Activated CD4-positive, alpha-beta T cell treated with anti-CD3 and anti-CD28 coated beads, Interleukin-2, amount 50 U/mL, for 4 hours (primary cell): ENCODE data around the gene HRK.
"Not testable (repeated sequence)": the region's sequence is repeated elsewhere in the genome, so short reads cannot be mapped to it uniquely, and the experiment has no call there.

Source experiments
- DNase-seq, 2 experiments: peaks; one replicate each; pipeline ENCODE4 v3.0.0-alpha.2; 2020

Gene HRK

GRCh38 chr12:116818341-116818856 is 62.8 kb downstream of the HRK start:
- DNase-seq: no peak

- not testable (repeated sequence) for DNase-seq
Observed at GRCh38 chr12:116814766-116815165, 66.5 kb downstream of the HRK start.

GRCh38 chr12:116813271-116814041 is 67.8 kb downstream of the HRK start:
- DNase-seq: no peak

DNA sequence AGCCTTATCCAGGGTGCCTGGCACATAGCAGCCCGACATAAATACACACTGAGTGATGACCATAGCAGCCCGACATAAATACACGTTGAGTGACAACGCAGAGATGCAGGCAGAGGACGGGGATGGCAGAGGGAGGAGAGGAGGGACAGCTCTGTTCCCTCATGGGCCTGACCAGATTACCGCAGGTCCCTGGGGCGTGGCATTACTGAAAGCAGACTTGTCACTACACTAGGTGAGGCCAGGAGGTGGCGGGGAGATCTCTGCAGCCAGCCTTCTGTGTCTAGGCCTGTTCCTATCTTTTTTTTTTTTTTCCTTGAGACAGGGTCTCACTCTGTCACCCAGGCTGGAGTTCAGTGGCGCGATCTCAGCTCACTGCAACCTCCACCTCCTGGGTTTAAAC is 69.0 kb downstream of the HRK start:
- DNase-seq: no peak

DNA sequence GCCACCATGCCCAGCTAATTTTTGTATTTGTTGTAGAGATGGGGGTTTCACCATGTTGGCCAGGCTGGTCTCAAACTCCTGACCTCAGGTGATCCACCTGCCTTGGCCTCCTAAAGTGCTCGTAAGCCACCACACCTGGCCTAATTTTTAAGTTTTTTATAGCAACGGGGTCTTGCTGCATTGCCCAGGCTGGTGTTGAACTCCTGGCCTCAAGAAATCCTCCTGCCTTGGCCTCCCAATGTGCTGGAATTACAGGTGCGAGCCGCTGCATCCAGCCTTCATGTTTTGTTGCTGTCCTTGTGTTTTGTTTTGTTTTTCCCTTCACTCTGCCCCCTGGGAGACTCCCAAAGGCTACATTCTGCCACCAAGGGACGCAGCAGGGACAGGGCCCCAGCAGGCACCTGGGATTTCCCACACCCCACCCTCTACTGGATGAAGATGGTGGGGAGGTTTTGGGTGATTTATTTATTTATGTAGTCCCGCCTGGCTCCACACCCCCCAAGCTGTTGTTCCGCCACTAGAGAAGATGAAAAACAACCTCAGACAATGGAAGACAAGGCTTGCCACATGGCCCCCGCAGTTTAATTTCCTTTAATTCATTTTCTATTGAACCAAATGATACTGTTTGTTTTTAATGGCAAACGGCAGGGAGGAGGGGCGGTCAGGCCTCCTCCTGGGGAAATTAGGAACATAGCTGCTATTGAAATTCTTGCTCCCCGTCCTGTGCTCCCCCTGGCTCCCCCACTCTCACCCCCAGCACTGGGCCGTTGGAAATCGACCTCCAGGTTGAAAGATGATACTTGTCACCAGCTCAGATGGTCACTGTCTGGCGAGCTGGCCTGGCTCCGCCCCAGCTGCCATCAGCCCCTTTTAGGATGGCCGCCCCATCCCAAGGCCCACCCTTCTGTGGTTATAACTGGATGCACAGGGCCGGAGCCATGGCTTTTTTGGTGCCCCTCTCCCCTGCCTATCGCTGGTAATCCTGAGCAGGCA is 72.8 kb downstream of the HRK start:
- DNase-seq: no peak

DNA sequence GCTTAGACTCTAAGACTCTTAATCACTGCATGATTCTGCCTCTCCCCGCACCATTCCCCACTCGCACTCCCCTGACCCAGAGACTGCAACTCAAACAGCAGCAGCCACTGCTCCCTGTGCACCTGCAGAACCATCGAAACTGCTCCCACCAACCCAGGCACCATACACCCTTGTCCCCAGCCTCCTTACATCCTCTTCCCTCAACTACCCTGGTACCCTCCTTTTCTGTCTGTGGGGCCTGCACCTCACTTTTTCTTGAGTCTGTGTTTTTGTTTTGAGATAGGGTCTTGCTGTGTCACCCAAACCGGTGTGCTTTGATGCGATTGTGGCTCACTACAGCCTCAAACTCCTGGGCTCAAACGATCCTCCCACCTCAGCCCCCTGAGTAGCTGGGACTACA is 73.7 kb downstream of the HRK start:
- no peak for DNase-seq

GRCh38 chr12:116806845-116807440 is 74.3 kb downstream of the HRK start:
- DNase-seq: no peak
